Heart right ventricle (tissue), 16 donors: ENCODE measurements around the gene NRXN2. TPM values are rescaled to one million over a fixed set of nuclear protein-coding genes. Genes with fewer than 3 reads are reported as not detected.

Experiments
- ATAC-seq, 8 donors: fragments of 200-7000 bp; cut with Tn5 transposase; one replicate each; pipeline ENCODE4 v1.9.1; 2020; ENCODE audit warnings: mild to moderate bottlenecking in 8 of 8, moderate library complexity in 8 of 8, moderate number of reproducible peaks in 1 of 8
- DNase-seq, 2 donors: peaks; one replicate each; pipeline ENCODE4 v3.0.0-alpha.2; 2020
- H3K27ac ChIP-seq, 10 donors: fragments of 200-600 bp; sonication (generic) in 2 of 10; one replicate each; pipeline versions ENCODE4 v1.5.0 to v1.8.0; 2020 to 2022; ENCODE audit warnings: mild to moderate bottlenecking in 3 of 10
- H3K27me3 ChIP-seq, 7 donors: fragments of 200-600 bp; one replicate each; pipeline ENCODE4 v1.8.0; 2021 to 2022; ENCODE audit warnings: mild to moderate bottlenecking in 2 of 7
- H3K36me3 ChIP-seq, 9 donors: fragments of 200-600 bp; sonication (generic) in 1 of 9; one replicate each; pipeline versions ENCODE4 v1.5.0 to v1.8.0; 2020 to 2022; ENCODE audit warnings: mild to moderate bottlenecking in 2 of 9
- H3K4me1 ChIP-seq, 9 donors: fragments of 200-600 bp; sonication (generic) in 1 of 9; one replicate each; pipeline versions ENCODE4 v1.5.0 to v1.8.0; 2020 to 2022; ENCODE audit warnings: mild to moderate bottlenecking in 4 of 9
- H3K4me3 ChIP-seq, 10 donors: fragments of 200-600 bp; sonication (generic) in 2 of 10; one replicate each; pipeline versions ENCODE4 v1.5.0 to v1.8.0; 2020 to 2022; ENCODE audit warnings: mild to moderate bottlenecking in 7 of 10, moderate library complexity in 2 of 10
- H3K9me3 ChIP-seq, 11 donors: fragments of 200-600 bp in 10 of 11; sonication (generic) in 2 of 11; one replicate each; pipeline versions ENCODE4 v1.5.0 to v1.8.0; 2013 to 2022; ENCODE audit warnings: mild to moderate bottlenecking in 2 of 11, control low read depth in 1 of 11, moderate library complexity in 1 of 11
- WGBS, 2 donors: extraction: QIAGEN DNeasy Blood & Tissue Kit; methylation state at CpG; one replicate each; pipeline ENCODE4 v1.1.7; 2013; ENCODE audit warnings: inconsistent platforms in 1 of 2; 5-methylcytosine and 5-hydroxymethylcytosine counted together
- intact Hi-C, 10 donors: fragments of 100-400 bp; cut with DNase I; formaldehyde crosslinking; loops; one replicate each; pipeline versions ENCODE4 v1.11.1 to v1.14.2; 2022
- polyA plus RNA-seq, 2 donors: library from polyadenylated mRNA; stranded (reverse); fragments of 200-250 nt; gene quantifications; one replicate each; pipeline ENCODE4 v1.2.3, GENCODE V29; 2013
- total RNA-seq, 10 donors: library from RNA; stranded (reverse); fragmentation: NEBNext Ultra II Directional in 3 of 10; extraction: Animal tissue kit (Norgen Biotek cat#: 25700) in 3 of 10; gene quantifications; one replicate each; pipeline versions ENCODE4 v1.2.1 to v1.2.4, GENCODE V29; 2021 to 2023
- TF ChIP-seq, protein P1 (sequence below), 9 donors: fragments of 200-600 bp; sonication (generic) in 2 of 9; IDR thresholded peaks; one replicate each; pipeline versions ENCODE4 v1.5.0 to v1.8.0; 2021 to 2022; ENCODE audit warnings: antibody characterized with exemption in 9 of 9, mild to moderate bottlenecking in 5 of 9, moderate library complexity in 1 of 9
- donor health status: Arrhythmogenic right ventricular cardiomyopathy.
- donor health status: ischemic (EF 13 %, LVEDD 7.1; RV severe dilation, severe dysfunction).
- donor health status: healthy with polysubstance abuse.
- donor health status: DM: no; HTN: yes; CAD: no.
- donor health status: DM: no; HTN: no; CAD: no.
- donor health status: ischemic (EF 25% LVEDD 6.9; RV normal size, moderate dysfunction).
- donor health status: ischemic (EF 25% LVEDD 5.7; RV mildly dilated, moderate dysfunction).
- donor health status: healthy.
- donor health status: DM: yes; HTN: yes; CAD: no.
- donor health status: Ischemic cardiomyopathy.
- donor health status: ischemic (EF 35%, LVEDD 5.7; RV mildly dilated, moderate dysfunction).
- donor health status: nonischemic (EF 11% LVEDD 7.7; RV severe dilation, severe dysfunction).
- donor health status: DM: yes; HTN: yes; CAD: no.
- donor health status: PGD.
- donor health status: ischemic (EF 29% LVEDD 5.4; RV normal size, mild dysfunction).
- donor health status: nonischemic (EF 23%, LVEDD 6.1; RV moderate dilation, normal function).

NRXN2 gene
- total and polyA plus RNA-seq, 12 donors, result 0.45 to 5.5 (median 1.4) TPM

DNA sequence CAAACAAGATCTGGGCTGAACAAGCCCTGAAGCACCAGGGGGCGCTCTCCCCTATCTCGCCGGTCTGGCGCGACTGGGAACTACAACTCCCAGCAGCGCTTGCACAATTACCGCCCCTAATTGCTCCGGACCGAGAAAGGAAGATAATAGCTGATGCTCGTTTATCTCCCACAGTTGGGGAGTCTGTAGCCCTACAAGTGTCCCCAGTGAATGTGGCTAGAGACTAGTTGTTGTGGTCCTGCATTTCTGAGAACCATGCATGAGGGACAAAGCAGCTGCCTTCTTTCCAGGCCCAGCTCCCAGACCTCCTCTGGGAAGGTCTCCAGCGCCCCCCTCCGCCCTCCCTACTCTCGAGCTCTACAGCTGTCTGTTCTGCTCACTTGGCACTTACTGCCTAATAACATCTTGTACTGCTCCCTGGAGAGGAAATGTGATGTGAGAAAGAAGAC, 34.4 kb downstream of the NRXN2 start:
- peak; percentile 90 to 92 for DNase-seq
- no peaks in the 10 kb centered on the region for H3K36me3 ChIP-seq
- peak overlapping the region; percentile 8 to 83 (median 66) for H3K27ac ChIP-seq
- peaks cover 0 to 16% (median 10%) of the 10 kb centered on the region in 7 donors for H3K27me3 ChIP-seq
- TF ChIP-seq, protein P1, sequence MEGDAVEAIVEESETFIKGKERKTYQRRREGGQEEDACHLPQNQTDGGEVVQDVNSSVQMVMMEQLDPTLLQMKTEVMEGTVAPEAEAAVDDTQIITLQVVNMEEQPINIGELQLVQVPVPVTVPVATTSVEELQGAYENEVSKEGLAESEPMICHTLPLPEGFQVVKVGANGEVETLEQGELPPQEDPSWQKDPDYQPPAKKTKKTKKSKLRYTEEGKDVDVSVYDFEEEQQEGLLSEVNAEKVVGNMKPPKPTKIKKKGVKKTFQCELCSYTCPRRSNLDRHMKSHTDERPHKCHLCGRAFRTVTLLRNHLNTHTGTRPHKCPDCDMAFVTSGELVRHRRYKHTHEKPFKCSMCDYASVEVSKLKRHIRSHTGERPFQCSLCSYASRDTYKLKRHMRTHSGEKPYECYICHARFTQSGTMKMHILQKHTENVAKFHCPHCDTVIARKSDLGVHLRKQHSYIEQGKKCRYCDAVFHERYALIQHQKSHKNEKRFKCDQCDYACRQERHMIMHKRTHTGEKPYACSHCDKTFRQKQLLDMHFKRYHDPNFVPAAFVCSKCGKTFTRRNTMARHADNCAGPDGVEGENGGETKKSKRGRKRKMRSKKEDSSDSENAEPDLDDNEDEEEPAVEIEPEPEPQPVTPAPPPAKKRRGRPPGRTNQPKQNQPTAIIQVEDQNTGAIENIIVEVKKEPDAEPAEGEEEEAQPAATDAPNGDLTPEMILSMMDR (IDR thresholded peaks at IDR 0.05), result peak; percentile 89 to 98 (median 94)
- peak; percentile 88 to 97 (median 94) for ATAC-seq
- intact Hi-C loops, result loop anchor here in 7 of 10 donors (1.0 to 5.0 kb wide), 4 partner anchors 34 to 39 kb away; partner anchors contain the start of gene NRXN2 (in 5 of the 7)
- peaks cover 5 to 28% (median 18%) of the 10 kb centered on the region in 9 donors for H3K4me1 ChIP-seq
- peak overlapping the region in 8 of 10 donors; percentile 24 to 60 (median 50) for H3K4me3 ChIP-seq
- no peaks in the 10 kb centered on the region for H3K9me3 ChIP-seq
- 0 to 1% methylated on average over 13 of the region's 13 CpGs for WGBS, 2 donors

DNA sequence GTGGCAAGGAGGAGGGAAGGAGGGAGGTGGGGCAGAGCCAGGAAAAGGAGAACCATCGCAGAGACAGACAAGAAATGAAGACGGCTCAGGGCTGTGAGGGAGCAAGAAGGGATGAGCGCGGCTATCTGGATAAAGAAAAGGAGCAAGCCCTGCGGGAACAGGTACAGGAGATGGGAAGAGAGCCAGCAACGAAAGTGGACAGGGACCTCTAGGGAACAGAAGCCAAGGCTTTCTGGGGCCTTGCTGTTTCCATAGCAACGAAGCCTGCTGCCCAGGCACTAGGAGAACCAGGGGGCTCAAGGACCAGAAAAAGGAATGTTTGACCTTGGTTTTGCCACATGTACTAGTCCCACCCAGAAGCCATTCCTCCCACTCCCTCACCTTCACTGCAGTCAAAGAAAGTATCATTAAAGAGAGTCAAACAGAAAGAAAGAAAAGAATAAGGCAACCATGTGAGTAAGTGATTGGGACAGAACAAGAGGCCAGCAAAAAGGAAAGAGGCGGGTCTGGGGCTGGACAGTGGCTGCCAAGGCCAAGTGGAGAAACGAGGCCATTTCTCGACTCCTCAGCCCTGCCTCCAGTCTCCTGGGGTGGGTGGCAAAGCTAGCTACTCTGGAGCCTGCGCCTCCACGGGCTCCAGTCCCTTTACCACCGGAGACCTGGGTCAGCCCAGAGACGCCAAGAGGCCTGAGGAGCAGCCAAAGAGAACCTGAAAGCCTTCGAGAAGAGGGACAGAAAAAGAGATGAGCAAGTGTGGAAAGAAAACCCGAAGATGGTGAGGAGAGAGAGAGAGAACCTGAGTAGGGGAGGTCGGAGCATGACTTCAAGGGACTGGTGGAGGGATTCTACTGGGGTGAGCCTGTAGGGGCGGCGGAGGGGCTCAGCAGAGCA, 35.1 kb downstream of the NRXN2 start:
- TF ChIP-seq, protein P1 (IDR thresholded peaks at IDR 0.05), result no peak
- H3K27ac ChIP-seq, result peak overlapping the region; percentile 8 to 83 (median 66)
- no peaks in the 10 kb centered on the region for H3K9me3 ChIP-seq
- H3K4me3 ChIP-seq, result peak overlapping the region in 8 of 10 donors; percentile 24 to 60 (median 50)
- ATAC-seq (peak in 7 of 8 donors; percentile 2 to 28 (median 16)), DNase-seq (no peak)
- WGBS, 2 donors, result 53 to 57% methylated on average over 19 of the region's 19 CpGs
- no peaks in the 10 kb centered on the region for H3K36me3 ChIP-seq
- peaks cover 5 to 28% (median 18%) of the 10 kb centered on the region in 9 donors for H3K4me1 ChIP-seq
- intact Hi-C loops, result loop anchor here in 7 of 10 donors (1.0 to 5.0 kb wide), 4 partner anchors 35 to 39 kb away; partner anchors contain the start of gene NRXN2 (in 5 of the 7)
- peaks cover 0 to 10% (median 3%) of the 10 kb centered on the region in 7 donors for H3K27me3 ChIP-seq

DNA sequence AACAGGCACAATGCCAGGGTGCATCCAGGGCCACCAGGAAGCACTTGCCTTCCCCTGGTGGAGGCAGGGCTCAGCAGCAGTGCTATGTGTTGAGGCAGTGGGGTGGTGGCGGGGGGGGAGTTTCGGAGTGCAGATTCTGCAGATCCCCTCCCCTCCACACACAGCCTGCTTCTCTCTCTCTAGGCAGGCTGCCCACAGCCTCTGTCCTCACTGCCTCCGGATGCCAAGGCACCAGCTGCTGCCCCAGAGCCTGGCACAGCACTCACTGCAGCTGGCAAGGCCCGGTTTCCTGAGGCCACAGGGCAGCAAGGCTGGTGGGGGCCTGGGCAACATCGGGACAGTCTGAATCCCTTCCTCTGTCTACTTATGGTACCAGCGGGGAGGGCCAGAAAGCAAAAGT, 35.8 kb downstream of the NRXN2 start:
- DNase-seq (peak; percentile 38 to 58), ATAC-seq (peak in 6 of 8 donors; percentile 8 to 36 (median 28))
- H3K4me1 ChIP-seq, result peaks cover 5 to 28% (median 18%) of the 10 kb centered on the region in 9 donors
- H3K27ac ChIP-seq, result peak overlapping the region in 4 of 10 donors; percentile 45 to 77 (median 71)
- TF ChIP-seq, protein P1 (IDR thresholded peaks at IDR 0.05), result no peak
- intact Hi-C loops, result loop anchor here in 1 of 10 donors (5.0 kb wide), 1 partner anchor 40 kb away; no protein-coding TSS in a partner anchor
- 67 to 77% methylated on average over 6 of the region's 6 CpGs for WGBS, 2 donors
- H3K4me3 ChIP-seq, result no peak overlapping the region
- H3K27me3 ChIP-seq, result peaks cover 0 to 3% (median 0%) of the 10 kb centered on the region in 7 donors
- H3K9me3 ChIP-seq, result no peaks in the 10 kb centered on the region
- no peaks in the 10 kb centered on the region for H3K36me3 ChIP-seq

DNA sequence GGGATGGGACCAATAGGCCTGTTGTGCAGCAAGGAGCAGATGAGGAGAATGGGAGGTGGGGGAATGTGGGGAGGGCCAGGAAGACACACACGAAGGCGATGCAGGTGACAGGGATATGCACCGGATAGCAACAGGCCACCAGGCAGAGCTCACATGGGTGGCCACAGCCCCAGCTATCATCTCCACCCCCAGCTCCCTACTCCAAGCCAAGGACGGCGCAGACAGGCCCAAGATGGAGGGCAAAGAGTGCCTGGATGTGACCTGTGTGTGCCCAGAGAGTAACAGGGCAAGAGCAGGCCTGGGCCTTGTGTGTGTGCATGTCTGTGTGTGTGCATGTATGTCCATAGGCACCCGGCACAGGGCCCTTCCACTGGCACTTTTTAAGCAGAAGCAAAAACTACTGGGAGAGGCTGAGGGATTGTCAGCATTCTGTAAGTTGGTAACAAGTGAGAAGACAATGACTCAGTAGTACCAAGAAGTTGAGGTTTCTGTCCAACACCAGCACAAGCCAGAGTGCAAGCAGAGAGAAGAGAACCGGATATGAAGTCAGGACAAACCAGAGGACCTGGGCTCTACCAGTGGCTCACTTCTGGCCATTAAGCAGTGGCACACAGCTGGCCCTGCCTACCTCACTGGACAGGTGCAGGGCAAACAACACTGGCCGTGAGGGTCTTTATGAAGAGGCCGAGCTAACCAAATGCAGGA, 36.4 kb downstream of the NRXN2 start:
- Histone ChIP-seq H3K4me3 (no peak overlapping the region), H3K9me3 (no peaks in the 10 kb centered on the region), H3K36me3 (no peaks in the 10 kb centered on the region), H3K27me3 (peaks cover 0 to 7% (median 0%) of the 10 kb centered on the region in 7 donors), H3K27ac (peak overlapping the region in 1 of 10 donors; percentile 45), H3K4me1 (peaks cover 5 to 28% (median 18%) of the 10 kb centered on the region in 9 donors)
- TF ChIP-seq, protein P1 (IDR thresholded peaks at IDR 0.05), result no peak
- WGBS, 2 donors, result 89 to 93% methylated on average over 9 of the region's 9 CpGs
- ATAC-seq (no peak), DNase-seq (no peak)
- intact Hi-C loops, result loop anchor here in 1 of 10 donors (5.0 kb wide), 1 partner anchor 41 kb away; no protein-coding TSS in a partner anchor
